ENCODE data around the gene DNAJC24. TPM values are rescaled to one million over a fixed set of nuclear protein-coding genes. Genes with fewer than 3 reads are reported as not detected.

Gene DNAJC24
- total RNA-seq, 3 donors from 2014 or later = 8.8 to 14.8 (median 11.2) TPM

- intact Hi-C loops (cut with DNase I, micrococcal nuclease) = no loop called here
- no peak for TF ChIP-seq CTCF (IDR thresholded peaks at IDR 0.05)
- no peaks in the 10 kb centered on the region for H3K4me1 ChIP-seq (ENCODE audit: low read depth)
- no peak for ATAC-seq
- no peak for DNase-seq
- H3K36me3 ChIP-seq (ENCODE audit: low read depth) = no peaks in the 10 kb centered on the region
- H3K9me3 ChIP-seq = no peaks in the 10 kb centered on the region
- no peak overlapping the region for H3K4me3 ChIP-seq
Measured at GRCh38 chr11:31355131-31355530, 14.5 kb upstream of the DNAJC24 start.

GRCh38 chr11:31355817-31356216, 13.8 kb upstream of the DNAJC24 start:
- no peaks in the 10 kb centered on the region for H3K4me1 ChIP-seq (ENCODE audit: low read depth)
- no peak for ATAC-seq
- no peaks in the 10 kb centered on the region for H3K36me3 ChIP-seq (ENCODE audit: low read depth)
- TF ChIP-seq CTCF (IDR thresholded peaks at IDR 0.05) = no peak
- no peaks in the 10 kb centered on the region for H3K9me3 ChIP-seq
- no peak for DNase-seq
- no peak overlapping the region for H3K4me3 ChIP-seq
- intact Hi-C loops (cut with DNase I, micrococcal nuclease) = no loop called here

- no peak for TF ChIP-seq CTCF (IDR thresholded peaks at IDR 0.05)
Measured at GRCh38 chr11:31361743-31362142, 7.9 kb upstream of the DNAJC24 start.

GRCh38 chr11:31366795-31367194, 2.9 kb upstream of the DNAJC24 start:
- Histone ChIP-seq H3K36me3 (ENCODE audit: low read depth) (no peaks in the 10 kb centered on the region), H3K4me1 (ENCODE audit: low read depth) (no peaks in the 10 kb centered on the region), H3K4me3 (no peak overlapping the region), H3K9me3 (no peaks in the 10 kb centered on the region)
- intact Hi-C loops (cut with DNase I, micrococcal nuclease) = no loop called here
- ATAC-seq (no peak), DNase-seq (no peak)
- no peak for TF ChIP-seq CTCF (IDR thresholded peaks at IDR 0.05)

More at GRCh38 chr11:31361743-31362142, 7.9 kb upstream of the DNAJC24 start:
- H3K9me3 ChIP-seq = no peaks in the 10 kb centered on the region
- no peak overlapping the region for H3K4me3 ChIP-seq
- no peak for DNase-seq
- intact Hi-C loops (cut with DNase I, micrococcal nuclease) = no loop called here
- no peaks in the 10 kb centered on the region for H3K4me1 ChIP-seq (ENCODE audit: low read depth)
- H3K36me3 ChIP-seq (ENCODE audit: low read depth) = no peaks in the 10 kb centered on the region
- ATAC-seq = no peak

GRCh38 chr11:31375879-31376278, 6.2 kb downstream of the DNAJC24 start:
- no peak for TF ChIP-seq CTCF (IDR thresholded peaks at IDR 0.05)
- Histone ChIP-seq H3K4me3 (no peak overlapping the region), H3K4me1 (ENCODE audit: low read depth) (no peaks in the 10 kb centered on the region), H3K36me3 (ENCODE audit: low read depth) (no peaks in the 10 kb centered on the region), H3K9me3 (no peaks in the 10 kb centered on the region)
- DNase-seq (no peak), ATAC-seq (no peak)
- intact Hi-C loops (cut with DNase I, micrococcal nuclease) = no loop called here

GRCh38 chr11:31383116-31383515, 13.5 kb downstream of the DNAJC24 start:
- no peak for DNase-seq
- Histone ChIP-seq H3K4me3 (no peak overlapping the region), H3K9me3 (no peaks in the 10 kb centered on the region), H3K36me3 (ENCODE audit: low read depth) (no peaks in the 10 kb centered on the region), H3K4me1 (ENCODE audit: low read depth) (no peaks in the 10 kb centered on the region)
- intact Hi-C loops (cut with DNase I, micrococcal nuclease) = no loop called here
- no peak for ATAC-seq
- TF ChIP-seq CTCF (IDR thresholded peaks at IDR 0.05) = no peak

Data from mucosa of descending colon (tissue), 3 donors.